Endodermal cell (in vitro differentiated cells): Measurements from ENCODE around the gene USP53. TPM values are rescaled to one million over a fixed set of nuclear protein-coding genes. Genes with fewer than 3 reads are reported as not detected.

Source experiments
- DNase-seq: peaks from one replicate; pipeline ENCODE4 v3.0.0-alpha.2; 2017
- H3K27ac ChIP-seq: 2 replicates; pipeline ENCODE4 v1.5.1; 2013; ENCODE audit warnings: mild to moderate bottlenecking, low read depth, low read length, moderate library complexity
- H3K27me3 ChIP-seq: 2 replicates; pipeline ENCODE4 v1.6.1; 2013; ENCODE audit warnings: mild to moderate bottlenecking, low read length, moderate library complexity; ENCODE audit not compliant: insufficient read depth, control insufficient read depth, poor library complexity, severe bottlenecking
- H3K36me3 ChIP-seq: 2 replicates; pipeline ENCODE4 v1.7.0; 2013; ENCODE audit warnings: mild to moderate bottlenecking, low read length, moderate library complexity; ENCODE audit not compliant: control insufficient read depth, insufficient read depth
- H3K4me1 ChIP-seq: one replicate; pipeline ENCODE4 v1.7.0; 2013; ENCODE audit warnings: low read length; ENCODE audit not compliant: control insufficient read depth, insufficient read depth
- H3K4me3 ChIP-seq: 2 replicates; pipeline ENCODE4 v1.5.1; 2013; ENCODE audit warnings: mild to moderate bottlenecking, low read length, moderate library complexity
- H3K9ac ChIP-seq: 2 replicates; pipeline ENCODE4 v1.6.1; 2013; ENCODE audit warnings: mild to moderate bottlenecking, low read length, moderate library complexity; ENCODE audit not compliant: poor library complexity, severe bottlenecking; ENCODE audit errors: extremely low read depth
- H3K9me3 ChIP-seq: 2 replicates; pipeline ENCODE4 v1.6.1; 2013; ENCODE audit warnings: mild to moderate bottlenecking, low read length, moderate library complexity; ENCODE audit not compliant: control insufficient read depth
- H3K27ac Mint-ChIP-seq: 2 replicates; pipeline ENCODE4 v1.8.0; 2020; ENCODE audit warnings: mixed read lengths
- H3K27me3 Mint-ChIP-seq: 2 replicates; pipeline ENCODE4 v1.8.0; 2021; ENCODE audit warnings: mild to moderate bottlenecking, mixed read lengths; ENCODE audit not compliant: insufficient read depth
- H3K36me3 Mint-ChIP-seq: 2 replicates; pipeline ENCODE4 v1.8.0; 2020; ENCODE audit warnings: low read depth, mixed read lengths
- H3K4me1 Mint-ChIP-seq: 2 replicates; pipeline ENCODE4 v1.8.0; 2020; ENCODE audit warnings: mixed read lengths
- H3K4me3 Mint-ChIP-seq: 2 replicates; pipeline ENCODE4 v1.8.0; 2020; ENCODE audit warnings: mild to moderate bottlenecking, moderate library complexity, mixed read lengths
- H3K9me3 Mint-ChIP-seq: 2 replicates; pipeline ENCODE4 v1.8.0; 2020; ENCODE audit warnings: mild to moderate bottlenecking, mixed read lengths
- WGBS, 2 experiments: methylation state at CpG; one replicate each; pipeline versions ENCODE4 v1.1.5 to v1.1.7; 2013; ENCODE audit warnings: missing lambda C conversion rate in 2 of 2, mixed read lengths in 1 of 2; ENCODE audit not compliant: insufficient coverage in 1 of 2, insufficient read length in 1 of 2; 5-methylcytosine and 5-hydroxymethylcytosine counted together
- long read RNA-seq, 4 experiments: library from polyadenylated mRNA in 2 of 4; library from RNA in 1 of 4; library from capped mRNA in 1 of 4; stranded (forward) in 3 of 4; unstranded in 1 of 4; transcript quantifications; one replicate each; pipeline ENCODE4 v2.0.0, GENCODE V29; 2020 to 2021; ENCODE audit warnings: inconsistent platforms in 1 of 4
- polyA plus RNA-seq, 2 experiments: library from polyadenylated mRNA; stranded (reverse); fragments of 50-300 nt; gene quantifications; one replicate each; pipeline ENCODE4 v1.2.3, GENCODE V29; 2013
- total RNA-seq, 2 donors: library from RNA; stranded (reverse); fragmentation: NEBNext Ultra II Directional in 1 of 2; extraction: Animal tissue kit (Norgen Biotek cat#: 25700) in 1 of 2; gene quantifications; 2 replicates in 1 of 2; 3 replicates in 1 of 2; pipeline ENCODE4 v1.2.1, GENCODE V29; 2021
- TF ChIP-seq, protein P1 (sequence below): fragments of 200-600 bp; sonication (generic); conservative IDR thresholded peaks from 2 replicates; pipeline ENCODE4 v1.5.0; 2021; ENCODE audit warnings: antibody characterized with exemption, mild to moderate bottlenecking

Gene USP53
- total RNA-seq: 10 to 100 TPM; 32.6 to 60.8 TPM
- 10.2 TPM for polyA plus RNA-seq (2013, experiment 1 of 2)
- 10.1 TPM for polyA plus RNA-seq (2013, experiment 2 of 2)
- long read RNA-seq, experiment 1, partial matches to known transcripts: 11 of 13 reads
- long read RNA-seq, experiment 1, other reads (novel, unspliced or antisense): 2 of 13 reads
- long read RNA-seq, experiment 2, full-length matches to known transcripts: 2 of 32 reads
- long read RNA-seq, experiment 2, partial matches to known transcripts: 9 of 32 reads
- long read RNA-seq, experiment 2, other reads (novel, unspliced or antisense): 21 of 32 reads
- long read RNA-seq, experiment 3, full-length matches to known transcripts: 1 of 53 reads
- long read RNA-seq, experiment 3, partial matches to known transcripts: 13 of 53 reads
- long read RNA-seq, experiment 3, other reads (novel, unspliced or antisense): 39 of 53 reads
- long read RNA-seq, experiment 4, partial matches to known transcripts: 3 of 44 reads
- long read RNA-seq, experiment 4, other reads (novel, unspliced or antisense): 41 of 44 reads

DNA sequence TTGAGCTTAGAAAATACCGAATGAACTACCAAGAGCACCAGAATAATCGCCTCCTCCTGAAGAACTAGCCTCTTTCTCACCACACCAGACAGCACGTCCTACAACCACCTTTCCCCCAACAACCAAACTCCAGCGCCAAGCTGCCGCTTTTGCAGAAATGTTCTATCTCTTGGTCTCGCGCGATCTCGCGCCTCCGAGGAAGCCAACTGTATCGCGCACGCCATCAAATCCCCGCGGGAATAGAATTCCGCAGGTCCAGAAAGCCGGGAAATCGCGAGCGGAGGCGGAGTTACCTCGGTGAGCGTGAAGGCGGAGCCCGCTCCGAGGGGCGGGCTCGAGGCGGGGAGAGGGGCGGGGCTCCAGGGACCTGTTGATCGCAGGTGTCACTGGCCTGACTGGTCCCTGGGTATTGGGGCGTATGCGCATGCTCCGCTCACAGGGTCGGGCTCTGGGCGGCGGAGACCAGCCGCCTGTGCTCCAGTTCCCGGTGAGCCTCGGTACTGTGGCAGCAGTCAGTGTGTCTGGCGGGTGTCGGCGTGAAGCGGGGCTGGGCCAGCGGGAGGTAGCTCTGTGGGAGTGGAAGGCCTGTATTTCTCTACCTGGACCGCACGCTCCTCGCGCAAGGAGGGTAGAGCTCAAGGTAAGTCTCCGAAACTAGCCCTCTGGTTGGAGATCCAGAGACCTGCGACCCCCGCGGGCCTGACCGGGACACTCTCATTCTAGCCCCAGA lies at the start of gene USP53:
USP53 (plus strand) TSS at position 480 of the 730 bp plus-strand sequence. CDS start 27,047 bp downstream, outside the sequence.
- Mint-ChIP-seq H3K36me3 (peaks cover 11% of the 10 kb centered on the region), H3K4me1 (peaks cover 41% of the 10 kb centered on the region), H3K4me3 (peak within 1 kb of the TSS; percentile 91), H3K9me3 (no peaks in the 10 kb centered on the region), H3K27ac (peak within 1 kb of the TSS; percentile 100), H3K27me3 (no peaks in the 10 kb centered on the region)
- TF ChIP-seq, protein P1, sequence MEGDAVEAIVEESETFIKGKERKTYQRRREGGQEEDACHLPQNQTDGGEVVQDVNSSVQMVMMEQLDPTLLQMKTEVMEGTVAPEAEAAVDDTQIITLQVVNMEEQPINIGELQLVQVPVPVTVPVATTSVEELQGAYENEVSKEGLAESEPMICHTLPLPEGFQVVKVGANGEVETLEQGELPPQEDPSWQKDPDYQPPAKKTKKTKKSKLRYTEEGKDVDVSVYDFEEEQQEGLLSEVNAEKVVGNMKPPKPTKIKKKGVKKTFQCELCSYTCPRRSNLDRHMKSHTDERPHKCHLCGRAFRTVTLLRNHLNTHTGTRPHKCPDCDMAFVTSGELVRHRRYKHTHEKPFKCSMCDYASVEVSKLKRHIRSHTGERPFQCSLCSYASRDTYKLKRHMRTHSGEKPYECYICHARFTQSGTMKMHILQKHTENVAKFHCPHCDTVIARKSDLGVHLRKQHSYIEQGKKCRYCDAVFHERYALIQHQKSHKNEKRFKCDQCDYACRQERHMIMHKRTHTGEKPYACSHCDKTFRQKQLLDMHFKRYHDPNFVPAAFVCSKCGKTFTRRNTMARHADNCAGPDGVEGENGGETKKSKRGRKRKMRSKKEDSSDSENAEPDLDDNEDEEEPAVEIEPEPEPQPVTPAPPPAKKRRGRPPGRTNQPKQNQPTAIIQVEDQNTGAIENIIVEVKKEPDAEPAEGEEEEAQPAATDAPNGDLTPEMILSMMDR: no peak
- DNase-seq: peak; percentile 100
- Histone ChIP-seq H3K9me3 (no peaks in the 10 kb centered on the region), H3K4me3 (peak within 1 kb of the TSS; percentile 90), H3K27ac (peak within 1 kb of the TSS; percentile 82), H3K27me3 (no peaks in the 10 kb centered on the region), H3K36me3 (peaks cover 17% of the 10 kb centered on the region), H3K9ac (peak within 1 kb of the TSS; percentile 98), H3K4me1 (peaks cover 6% of the 10 kb centered on the region)
- WGBS, 2 experiments: 0% methylated on average over 15 to 55 of the region's 55 CpGs

DNA sequence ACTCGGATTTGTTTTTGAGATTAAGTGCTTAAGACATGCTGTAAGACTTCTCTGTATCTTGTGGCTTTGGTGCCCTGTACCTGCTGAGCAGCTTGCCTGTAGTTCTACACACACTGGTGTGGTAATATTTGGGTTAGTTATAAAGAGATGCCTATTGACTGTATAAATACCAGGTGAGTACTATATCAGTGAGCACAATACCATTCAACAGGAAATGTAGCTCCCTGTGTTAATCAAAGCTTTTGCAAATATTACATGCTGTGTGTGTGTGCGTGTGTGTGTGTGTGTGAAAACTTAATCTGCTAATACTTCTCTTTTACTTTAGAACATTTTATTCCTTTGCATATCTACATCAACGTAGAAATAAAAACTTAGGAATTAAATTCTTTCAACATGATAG lies 46.7 kb upstream of the USP53 start:
- H3K4me3 ChIP-seq: no peak overlapping the region
- H3K4me1 Mint-ChIP-seq: peaks cover 14% of the 10 kb centered on the region
- WGBS, 2 experiments: 67 to 86% methylated on average over 1 of the region's 3 CpGs
- no peaks in the 10 kb centered on the region for H3K36me3 ChIP-seq
- no peak overlapping the region for H3K4me3 Mint-ChIP-seq
- no peaks in the 10 kb centered on the region for H3K27me3 Mint-ChIP-seq
- no peak for DNase-seq
- no peaks in the 10 kb centered on the region for H3K27me3 ChIP-seq
- H3K9ac ChIP-seq: no peak overlapping the region
- no peak overlapping the region for H3K27ac ChIP-seq
- TF ChIP-seq, protein P1: no peak
- H3K9me3 Mint-ChIP-seq: no peaks in the 10 kb centered on the region
- no peaks in the 10 kb centered on the region for H3K9me3 ChIP-seq
- H3K36me3 Mint-ChIP-seq: no peaks in the 10 kb centered on the region
- no peak overlapping the region for H3K27ac Mint-ChIP-seq
- no peaks in the 10 kb centered on the region for H3K4me1 ChIP-seq

DNA sequence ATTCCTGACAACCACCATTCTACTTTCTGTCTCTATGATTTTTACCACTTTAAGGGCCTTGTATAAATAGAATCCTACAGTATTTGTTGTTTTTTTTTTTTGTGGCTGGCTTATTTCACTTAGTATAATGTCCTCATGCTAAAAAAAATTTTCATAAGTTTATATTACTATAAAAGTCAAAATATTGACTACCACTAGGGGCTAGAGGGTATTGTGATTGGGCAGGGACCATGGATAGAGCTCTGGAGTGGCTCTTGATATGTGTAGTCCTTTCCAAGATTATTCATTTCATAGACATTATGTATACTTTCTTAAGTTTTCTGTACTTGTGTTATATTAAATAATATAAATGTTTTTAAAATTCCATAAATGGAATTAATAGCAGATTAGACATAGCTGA lies 42.3 kb upstream of the USP53 start:
- Histone ChIP-seq H3K36me3 (no peaks in the 10 kb centered on the region), H3K9me3 (no peaks in the 10 kb centered on the region), H3K27ac (no peak overlapping the region), H3K4me3 (no peak overlapping the region), H3K27me3 (no peaks in the 10 kb centered on the region), H3K9ac (no peak overlapping the region), H3K4me1 (no peaks in the 10 kb centered on the region)
- Mint-ChIP-seq H3K36me3 (no peaks in the 10 kb centered on the region), H3K4me1 (no peaks in the 10 kb centered on the region), H3K4me3 (no peak overlapping the region), H3K27ac (no peak overlapping the region), H3K9me3 (peaks cover 4% of the 10 kb centered on the region), H3K27me3 (no peaks in the 10 kb centered on the region)
- DNase-seq: no peak
- TF ChIP-seq, protein P1: peak; percentile 56
